Cardiac fibroblast (primary cell): ENCODE data around the gene CREB3L2.

Experiments used
- DNase-seq, 2 donors: peaks; one replicate each; pipeline versions ENCODE4 v3.0.0 to v3.0.0-alpha.2; 2010; ENCODE audit warnings: low read depth in 2 of 2
- H3K4me3 ChIP-seq, 2 donors: replicated peaks in 1 of 2; 1 replicate in 1 of 2; 2 replicates in 1 of 2; pipeline ENCODE4 v1.5.1; 2011; ENCODE audit warnings: low read depth in 2 of 2, low read length in 2 of 2, mild to moderate bottlenecking in 2 of 2, moderate library complexity in 1 of 2
- TF ChIP-seq, protein P1 (sequence below): IDR thresholded peaks from one replicate; pipeline ENCODE4 v1.5.1; 2011; ENCODE audit warnings: low read depth, mild to moderate bottlenecking, low read length, inconsistent platforms

The CREB3L2 gene

DNA sequence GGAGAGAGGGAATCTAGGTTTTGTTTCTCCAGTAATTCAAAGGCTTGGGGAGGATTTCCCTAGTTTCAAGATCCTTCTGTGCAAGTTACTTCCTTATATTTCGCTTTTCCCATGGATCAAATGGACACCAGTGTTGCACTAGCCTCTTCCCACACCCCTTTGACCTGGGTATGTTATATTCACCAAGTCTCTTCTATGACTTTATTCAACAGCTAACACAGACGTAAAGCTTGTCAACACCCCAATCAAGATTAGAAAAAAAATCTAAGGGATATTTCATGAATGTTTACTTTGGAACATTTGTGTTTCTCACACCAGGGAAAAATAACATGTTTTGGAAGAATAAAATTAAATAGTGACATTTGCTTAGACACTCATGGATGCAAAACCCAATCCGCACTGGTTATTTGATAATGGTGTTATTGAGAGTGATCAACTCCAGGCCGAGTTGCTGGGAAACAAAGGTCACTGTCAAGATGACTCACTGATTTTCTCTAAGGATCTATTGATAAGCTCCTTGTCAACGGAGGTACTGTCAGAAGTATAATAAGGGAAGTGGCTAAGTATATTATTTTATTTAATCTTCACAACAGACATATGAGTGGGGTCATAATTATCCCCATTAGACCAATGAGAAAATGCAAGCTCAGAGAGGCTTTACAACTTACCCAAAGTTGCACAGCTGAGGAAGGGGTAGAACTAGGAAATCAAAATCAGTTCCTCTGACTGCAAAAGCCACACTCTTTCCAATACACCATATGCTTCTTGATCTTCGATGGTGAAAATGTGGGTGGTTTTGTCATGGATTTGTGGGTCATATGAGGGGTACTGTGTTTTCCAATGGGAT is 52.2 kb downstream of the CREB3L2 start:
- H3K4me3 ChIP-seq = no peak overlapping the region
- DNase-seq = peak in 1 of 2 donors; percentile 64
- TF ChIP-seq, protein P1, sequence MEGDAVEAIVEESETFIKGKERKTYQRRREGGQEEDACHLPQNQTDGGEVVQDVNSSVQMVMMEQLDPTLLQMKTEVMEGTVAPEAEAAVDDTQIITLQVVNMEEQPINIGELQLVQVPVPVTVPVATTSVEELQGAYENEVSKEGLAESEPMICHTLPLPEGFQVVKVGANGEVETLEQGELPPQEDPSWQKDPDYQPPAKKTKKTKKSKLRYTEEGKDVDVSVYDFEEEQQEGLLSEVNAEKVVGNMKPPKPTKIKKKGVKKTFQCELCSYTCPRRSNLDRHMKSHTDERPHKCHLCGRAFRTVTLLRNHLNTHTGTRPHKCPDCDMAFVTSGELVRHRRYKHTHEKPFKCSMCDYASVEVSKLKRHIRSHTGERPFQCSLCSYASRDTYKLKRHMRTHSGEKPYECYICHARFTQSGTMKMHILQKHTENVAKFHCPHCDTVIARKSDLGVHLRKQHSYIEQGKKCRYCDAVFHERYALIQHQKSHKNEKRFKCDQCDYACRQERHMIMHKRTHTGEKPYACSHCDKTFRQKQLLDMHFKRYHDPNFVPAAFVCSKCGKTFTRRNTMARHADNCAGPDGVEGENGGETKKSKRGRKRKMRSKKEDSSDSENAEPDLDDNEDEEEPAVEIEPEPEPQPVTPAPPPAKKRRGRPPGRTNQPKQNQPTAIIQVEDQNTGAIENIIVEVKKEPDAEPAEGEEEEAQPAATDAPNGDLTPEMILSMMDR = no peak

DNA sequence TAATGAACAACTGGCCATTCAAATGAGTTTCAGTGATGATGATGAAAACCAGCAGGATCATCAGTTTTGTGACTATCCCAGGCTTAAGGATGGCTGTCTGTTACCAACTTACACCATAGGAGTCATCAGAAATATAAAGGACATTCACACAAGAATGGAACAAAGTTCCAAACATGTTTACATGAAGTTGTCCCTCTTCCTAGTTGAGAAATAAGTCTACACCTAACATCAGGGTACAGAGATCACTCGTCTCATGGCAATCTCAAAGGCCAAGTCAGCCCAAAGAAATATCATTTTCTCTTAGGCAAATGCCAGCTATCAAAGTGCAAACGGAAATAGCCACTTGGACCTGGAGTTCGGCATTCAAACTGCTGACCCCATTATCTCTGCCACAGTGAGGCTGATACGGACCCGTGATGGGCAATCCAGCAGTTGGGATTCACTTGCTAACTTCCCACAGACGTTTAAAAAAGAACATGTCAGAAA is 53.0 kb downstream of the CREB3L2 start:
- TF ChIP-seq, protein P1 = no peak
- H3K4me3 ChIP-seq = no peak overlapping the region
- no peak for DNase-seq

DNA sequence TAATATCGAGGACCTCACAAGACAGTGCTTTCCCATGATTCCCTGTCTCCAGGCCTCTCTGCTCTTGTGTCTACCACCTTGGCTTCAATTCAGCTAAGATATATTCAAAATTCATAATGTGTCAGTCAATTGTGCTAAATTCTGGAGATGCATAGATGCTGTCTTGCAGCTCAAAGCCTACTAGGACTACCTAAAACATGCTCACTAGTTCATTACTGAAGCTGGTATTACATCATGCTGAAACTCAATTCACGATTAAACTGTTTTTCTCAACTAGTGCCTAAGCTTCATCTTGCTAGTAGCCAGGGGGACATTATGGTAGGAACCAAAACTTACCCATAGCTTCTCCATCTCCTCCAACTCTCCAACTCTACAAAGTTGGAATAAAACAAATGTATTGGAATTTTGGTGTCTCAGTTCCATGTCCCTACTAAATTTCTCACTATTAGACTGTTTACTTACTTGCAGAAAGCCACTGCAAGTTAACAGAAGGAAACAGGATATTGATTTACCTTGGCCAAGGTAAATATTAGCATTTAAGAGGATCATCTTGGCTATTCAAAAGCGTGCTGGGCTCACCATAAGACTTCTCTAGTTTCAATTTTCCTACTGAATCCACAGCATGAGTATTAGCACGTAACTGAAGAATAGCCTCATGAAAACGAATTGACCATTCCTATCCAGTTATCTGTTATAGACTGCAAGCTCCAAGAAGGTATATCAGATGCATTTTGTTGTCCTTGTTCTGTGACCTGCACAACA is 53.6 kb downstream of the CREB3L2 start:
- TF ChIP-seq, protein P1 = no peak
- no peak overlapping the region for H3K4me3 ChIP-seq
- no peak for DNase-seq

DNA sequence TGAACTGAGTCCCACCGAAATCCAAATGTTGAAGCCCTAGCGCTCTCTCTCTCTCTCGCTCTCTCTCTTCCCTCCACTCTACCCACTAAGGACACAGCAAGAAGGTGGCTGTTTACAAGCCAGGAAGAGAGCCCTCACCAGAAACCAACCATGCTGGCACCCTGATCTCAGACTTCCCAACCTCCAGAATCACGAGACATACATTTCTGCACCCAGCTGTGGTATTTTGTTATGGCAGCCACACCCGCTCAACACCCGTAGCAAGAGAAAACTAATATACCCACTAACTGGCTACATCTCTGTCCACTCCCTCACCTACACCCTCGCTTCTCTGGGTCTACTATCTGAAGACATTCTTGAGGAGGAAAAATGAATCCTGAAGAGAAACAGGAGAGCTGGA is 54.8 kb downstream of the CREB3L2 start:
- TF ChIP-seq, protein P1 = no peak
- H3K4me3 ChIP-seq = no peak overlapping the region
- DNase-seq = no peak

DNA sequence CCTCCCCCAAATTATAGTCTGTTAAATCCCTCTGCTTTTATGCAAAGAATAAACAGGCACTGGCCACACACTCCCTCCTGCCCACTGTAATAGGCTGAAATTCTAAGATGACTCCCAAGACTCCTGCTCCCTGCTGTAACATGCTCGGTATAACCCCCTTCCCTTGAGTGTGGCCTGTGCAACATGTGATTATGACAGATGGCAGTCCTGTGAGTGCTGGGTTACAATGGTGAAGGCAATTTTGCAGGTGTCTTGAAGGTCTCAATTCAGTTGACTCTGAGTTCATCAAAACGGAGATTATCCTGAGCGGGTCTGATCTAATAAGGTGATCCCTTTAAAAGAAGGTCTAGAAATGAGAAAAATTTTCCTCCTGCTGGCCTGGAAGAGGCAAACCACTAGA is 55.9 kb downstream of the CREB3L2 start:
- TF ChIP-seq, protein P1 = no peak
- no peak overlapping the region for H3K4me3 ChIP-seq
- no peak for DNase-seq

DNA sequence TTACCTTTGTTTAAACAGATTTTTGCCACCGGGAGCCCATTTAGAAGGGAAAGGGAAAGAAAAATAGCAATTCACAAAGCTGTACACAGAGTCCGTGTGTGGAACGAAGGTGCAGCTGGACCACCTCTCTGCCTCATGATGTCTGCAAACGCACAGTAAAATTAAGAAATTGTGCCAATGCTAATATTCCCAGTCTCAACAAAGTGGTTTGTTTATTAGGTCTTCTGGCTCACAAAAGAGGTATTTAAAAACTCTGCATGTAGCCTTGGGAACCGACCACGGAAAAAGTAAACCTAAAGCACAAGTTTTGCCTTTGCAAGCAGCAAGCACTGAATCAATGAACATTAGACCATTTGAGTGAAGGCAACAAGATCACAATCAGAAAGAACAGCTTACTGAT is 57.7 kb downstream of the CREB3L2 start:
- H3K4me3 ChIP-seq = no peak overlapping the region
- peak; percentile 50 to 79 for DNase-seq
- TF ChIP-seq, protein P1 = no peak
